ENCODE data around the gene GOLGA3.
"Not testable (repeated sequence)": the region's sequence is repeated elsewhere in the genome, so short reads cannot be mapped to it uniquely, and the experiment has no call there.

GOLGA3 gene

GRCh38 chr12:132828706-132829534, at the start of gene GOLGA3:
TSS of gene GOLGA3 (minus strand) at chr12:132828869. CDS start at chr12:132822128, 6,741 bp downstream.
- DNase-seq (ENCODE audit: low read depth in 1 of 2, low spot score in 1 of 2): peak; percentile 93 to 95

- not testable (repeated sequence) for DNase-seq (ENCODE audit: low read depth in 1 of 2, low spot score in 1 of 2)
Observed at GRCh38 chr12:132874620-132875019, 46.0 kb upstream of the GOLGA3 start.

- DNase-seq (ENCODE audit: low read depth in 1 of 2, low spot score in 1 of 2): no peak
Observed at GRCh38 chr12:132874175-132874574, 45.5 kb upstream of the GOLGA3 start.

- no peak for DNase-seq (ENCODE audit: low read depth in 1 of 2, low spot score in 1 of 2)
Observed at GRCh38 chr12:132873724-132874123, 45.1 kb upstream of the GOLGA3 start.

- no peak for DNase-seq (ENCODE audit: low read depth in 1 of 2, low spot score in 1 of 2)
Observed at GRCh38 chr12:132872975-132873421, 44.3 kb upstream of the GOLGA3 start.

GRCh38 chr12:132872073-132872855, 43.6 kb upstream of the GOLGA3 start:
- no peak for DNase-seq (ENCODE audit: low read depth in 1 of 2, low spot score in 1 of 2)

GRCh38 chr12:132869551-132869950, 40.9 kb upstream of the GOLGA3 start:
- no peak for DNase-seq (ENCODE audit: low read depth in 1 of 2, low spot score in 1 of 2)

GRCh38 chr12:132866251-132866828, 37.7 kb upstream of the GOLGA3 start:
- DNase-seq (ENCODE audit: low read depth in 1 of 2, low spot score in 1 of 2): no peak

GRCh38 chr12:132861558-132861957, 32.9 kb upstream of the GOLGA3 start:
- no peak for DNase-seq (ENCODE audit: low read depth in 1 of 2, low spot score in 1 of 2)

GRCh38 chr12:132858718-132859266, 30.1 kb upstream of the GOLGA3 start:
- DNase-seq (ENCODE audit: low read depth in 1 of 2, low spot score in 1 of 2): no peak

GRCh38 chr12:132857019-132857418, 28.4 kb upstream of the GOLGA3 start:
- DNase-seq (ENCODE audit: low read depth in 1 of 2, low spot score in 1 of 2): not testable (repeated sequence)

GRCh38 chr12:132856581-132856980, 27.9 kb upstream of the GOLGA3 start:
- no peak for DNase-seq (ENCODE audit: low read depth in 1 of 2, low spot score in 1 of 2)

GRCh38 chr12:132855211-132855610, 26.5 kb upstream of the GOLGA3 start:
- DNase-seq (ENCODE audit: low read depth in 1 of 2, low spot score in 1 of 2): not testable (repeated sequence)

- no peak for DNase-seq (ENCODE audit: low read depth in 1 of 2, low spot score in 1 of 2)
Observed at GRCh38 chr12:132853285-132854092, 24.8 kb upstream of the GOLGA3 start.

- DNase-seq (ENCODE audit: low read depth in 1 of 2, low spot score in 1 of 2): no peak
Observed at GRCh38 chr12:132852496-132852895, 23.8 kb upstream of the GOLGA3 start.

- DNase-seq (ENCODE audit: low read depth in 1 of 2, low spot score in 1 of 2): no peak
Observed at GRCh38 chr12:132851465-132851864, 22.8 kb upstream of the GOLGA3 start.

- DNase-seq (ENCODE audit: low read depth in 1 of 2, low spot score in 1 of 2): no peak
Observed at GRCh38 chr12:132850291-132850690, 21.6 kb upstream of the GOLGA3 start.

GRCh38 chr12:132848521-132848920, 19.9 kb upstream of the GOLGA3 start:
- no peak for DNase-seq (ENCODE audit: low read depth in 1 of 2, low spot score in 1 of 2)

- DNase-seq (ENCODE audit: low read depth in 1 of 2, low spot score in 1 of 2): no peak
Observed at GRCh38 chr12:132847363-132848356, 19.0 kb upstream of the GOLGA3 start.
